ENCODE measurements around the gene PER1.

Gene PER1

DNA sequence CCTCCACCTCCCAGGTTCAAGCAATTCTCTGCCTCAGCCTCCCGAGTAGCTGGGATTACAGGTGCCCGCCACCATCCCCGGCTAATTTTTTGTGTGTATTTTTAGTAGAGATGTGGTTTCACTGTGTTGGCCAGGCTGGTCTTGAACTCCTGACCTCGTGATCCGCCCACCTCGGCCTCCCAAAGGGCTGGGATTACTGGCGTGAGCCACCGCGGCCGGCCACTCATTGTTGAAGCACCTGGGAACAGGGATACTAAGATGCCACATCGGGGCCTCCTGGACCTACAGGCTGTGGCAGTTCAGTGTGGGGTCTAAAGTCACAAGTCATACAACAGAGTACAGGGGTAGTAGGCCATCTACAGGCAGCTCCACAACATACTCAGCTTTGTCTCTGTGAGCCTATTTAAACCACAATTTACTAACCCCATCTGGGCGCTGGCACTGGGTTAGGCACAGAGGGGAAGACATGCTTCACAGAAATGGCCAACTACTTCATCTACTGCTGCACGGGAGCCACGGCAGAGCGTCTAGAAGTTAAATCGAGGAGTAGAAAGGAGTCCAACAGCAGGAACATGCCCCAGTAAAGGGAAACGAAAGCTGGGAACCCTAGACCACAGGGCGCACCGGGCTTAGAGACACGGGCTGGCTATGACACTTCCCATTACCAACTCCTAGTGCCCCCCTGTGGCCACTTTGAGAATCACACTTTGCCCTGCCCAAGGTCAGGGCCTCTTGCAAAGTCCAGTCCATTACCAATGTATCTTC lies 6.2 kb upstream of the PER1 start:
- peak; percentile 83 for DNase-seq (ENCODE audit: low read depth)
- H3K4me3 ChIP-seq (ENCODE audit: low read depth, low read length) = no peak overlapping the region
- TF ChIP-seq, protein P1, sequence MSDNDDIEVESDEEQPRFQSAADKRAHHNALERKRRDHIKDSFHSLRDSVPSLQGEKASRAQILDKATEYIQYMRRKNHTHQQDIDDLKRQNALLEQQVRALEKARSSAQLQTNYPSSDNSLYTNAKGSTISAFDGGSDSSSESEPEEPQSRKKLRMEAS (IDR thresholded peaks at IDR 0.05; ENCODE audit: low read depth, low read length) = peak; percentile 20; the same call in 1 of the 2 replicates
- TF ChIP-seq CTCF (IDR thresholded peaks at IDR 0.05; ENCODE audit: low read depth, low read length) (peak; percentile 63), MYC (IDR thresholded peaks at IDR 0.05; ENCODE audit: low read depth, low read length) (no peak)

DNA sequence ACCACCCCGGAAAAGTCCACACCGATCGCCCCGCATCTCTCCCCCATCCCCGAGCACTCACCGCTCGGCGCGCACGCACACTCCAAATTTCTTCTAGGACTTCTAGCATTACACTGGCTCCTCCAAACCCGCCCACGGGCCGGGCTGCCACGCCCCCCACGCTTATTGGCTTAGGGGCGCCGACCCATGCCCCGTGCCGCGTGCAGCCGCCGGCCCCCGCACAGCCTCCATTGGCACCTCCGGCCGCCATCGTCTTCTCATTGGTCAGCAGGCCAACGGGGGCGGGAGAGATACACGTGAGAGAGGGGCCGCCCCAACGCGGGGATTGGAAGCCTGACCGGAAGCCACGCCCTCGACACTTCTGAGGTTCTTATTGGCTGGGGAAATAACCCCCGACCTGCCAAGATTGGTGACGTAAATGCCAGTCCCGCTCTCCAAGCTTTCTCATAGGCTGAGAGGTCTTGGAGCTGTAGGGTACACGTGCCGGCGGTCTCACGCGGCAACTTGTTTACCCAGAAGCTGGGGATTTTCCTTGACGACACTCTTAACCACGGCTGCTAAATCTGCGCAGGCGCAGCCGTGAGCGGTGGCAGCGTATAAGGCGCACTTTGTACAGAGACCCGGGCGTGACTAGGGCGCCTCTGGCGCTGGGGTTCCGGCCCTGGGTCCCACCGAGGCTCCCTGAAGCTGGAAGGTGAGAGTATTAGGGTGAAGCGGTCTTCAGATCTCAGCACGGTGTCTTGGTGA lies 4.2 kb upstream of the PER1 start:
- TF ChIP-seq CTCF (IDR thresholded peaks at IDR 0.05; ENCODE audit: low read depth, low read length) (no peak), POLR2A (IDR thresholded peaks at IDR 0.05; ENCODE audit: extremely low read depth, insufficient read length) (peak; percentile 46), MYC (IDR thresholded peaks at IDR 0.05; ENCODE audit: low read depth, low read length) (peak; percentile 76)
- TF ChIP-seq, protein P1 (IDR thresholded peaks at IDR 0.05; ENCODE audit: low read depth, low read length) = peak; percentile 95
- DNase-seq (ENCODE audit: low read depth) = peak; percentile 99

GRCh38 chr17:8155996-8156245 lies 3.7 kb upstream of the PER1 start:
- DNase-seq (ENCODE audit: low read depth) = no peak
- TF ChIP-seq, protein P1 (IDR thresholded peaks at IDR 0.05; ENCODE audit: low read depth, low read length) = no peak
- TF ChIP-seq CTCF (IDR thresholded peaks at IDR 0.05; ENCODE audit: low read depth, low read length) = no peak
- no peak for TF ChIP-seq MYC (IDR thresholded peaks at IDR 0.05; ENCODE audit: low read depth, low read length)
- TF ChIP-seq POLR2A (IDR thresholded peaks at IDR 0.05; ENCODE audit: extremely low read depth, insufficient read length) = no peak
- H3K4me3 ChIP-seq (ENCODE audit: low read depth, low read length) = peak overlapping the region; percentile 59

More for the DNA sequence above, 4.2 kb upstream of the PER1 start:
- peak overlapping the region; percentile 59 for H3K4me3 ChIP-seq (ENCODE audit: low read depth, low read length)

GRCh38 chr17:8155231-8155995 lies 3.2 kb upstream of the PER1 start:
- DNase-seq (ENCODE audit: low read depth) = no peak
- TF ChIP-seq POLR2A (IDR thresholded peaks at IDR 0.05; ENCODE audit: extremely low read depth, insufficient read length) (no peak), CTCF (IDR thresholded peaks at IDR 0.05; ENCODE audit: low read depth, low read length) (no peak), MYC (IDR thresholded peaks at IDR 0.05; ENCODE audit: low read depth, low read length) (no peak)
- TF ChIP-seq, protein P1 (IDR thresholded peaks at IDR 0.05; ENCODE audit: low read depth, low read length) = no peak
- H3K4me3 ChIP-seq (ENCODE audit: low read depth, low read length) = peak overlapping the region; percentile 59

GRCh38 chr17:8154608-8155155 lies 2.5 kb upstream of the PER1 start:
- H3K4me3 ChIP-seq (ENCODE audit: low read depth, low read length) = no peak overlapping the region
- no peak for DNase-seq (ENCODE audit: low read depth)
- no peak for TF ChIP-seq POLR2A (IDR thresholded peaks at IDR 0.05; ENCODE audit: extremely low read depth, insufficient read length)
- TF ChIP-seq, protein P1 (IDR thresholded peaks at IDR 0.05; ENCODE audit: low read depth, low read length) = no peak
- no peak for TF ChIP-seq CTCF (IDR thresholded peaks at IDR 0.05; ENCODE audit: low read depth, low read length)
- TF ChIP-seq MYC (IDR thresholded peaks at IDR 0.05; ENCODE audit: low read depth, low read length) = no peak

Measured in NB4 (cell line).